ENCODE data around the gene COX7A1.
A peak's percentile ranks its signal among the peaks of the same experiment; 100 is the strongest.

Gene COX7A1

GRCh38 chr19:36110487-36111199 is 41.6 kb downstream of the COX7A1 start, which contains the start of gene OVOL3:
OVOL3 (plus strand) TSS chr19:36111143; CDS start chr19:36111203, 60 bp downstream.
- no peak for DNase-seq
- no peak for TF ChIP-seq POLR2A (IDR thresholded peaks at IDR 0.05; ENCODE audit: low read length)
- TF ChIP-seq GATA1 (IDR thresholded peaks at IDR 0.05; ENCODE audit: low read depth, low read length) = no peak

DNA sequence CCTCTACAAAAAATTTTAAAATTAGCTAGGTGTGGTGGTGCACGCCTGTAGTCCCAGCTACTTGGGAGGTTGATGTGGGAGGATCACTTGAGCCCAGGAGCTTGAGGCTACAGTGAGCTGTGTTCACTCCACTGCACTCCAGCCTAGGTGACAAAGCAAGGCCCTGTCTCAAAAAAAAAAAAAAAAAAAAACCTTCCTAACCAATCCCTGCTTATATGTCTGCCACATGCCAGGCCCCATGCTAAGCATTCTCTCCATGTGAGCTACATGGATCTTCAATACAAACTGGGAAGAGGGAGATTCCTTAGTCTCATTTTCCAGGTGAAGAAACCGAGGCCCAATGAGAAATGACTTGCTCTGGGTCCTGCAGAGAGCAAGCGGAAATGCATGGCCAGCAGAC is 43.6 kb downstream of the COX7A1 start:
- TF ChIP-seq GATA1 (IDR thresholded peaks at IDR 0.05; ENCODE audit: low read depth, low read length) (no peak), POLR2A (IDR thresholded peaks at IDR 0.05; ENCODE audit: low read length) (no peak)
- DNase-seq = no peak

DNA sequence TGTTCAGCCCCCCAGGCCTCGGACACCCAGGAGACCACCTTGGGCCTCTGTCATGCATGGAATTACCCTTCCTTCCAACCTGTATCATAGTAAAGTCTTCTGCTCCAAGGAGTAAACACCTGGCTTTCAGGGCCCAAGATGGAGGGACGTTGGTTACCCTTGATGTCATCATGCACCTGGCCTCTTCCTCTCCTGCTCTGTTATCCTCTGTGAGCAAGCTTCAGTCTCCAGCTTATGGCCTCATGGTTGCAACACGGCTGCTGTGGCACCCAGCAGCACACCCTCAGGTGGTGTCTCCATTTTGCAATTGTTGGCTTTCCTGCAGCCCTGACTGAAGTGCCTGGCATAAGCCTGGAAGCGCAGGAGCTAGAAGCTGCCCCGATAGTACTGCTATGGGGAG is 45.3 kb downstream of the COX7A1 start:
- no peak for TF ChIP-seq POLR2A (IDR thresholded peaks at IDR 0.05; ENCODE audit: low read length)
- TF ChIP-seq GATA1 (IDR thresholded peaks at IDR 0.05; ENCODE audit: low read depth, low read length) = no peak
- DNase-seq = no peak

GRCh38 chr19:36106441-36106840 is 45.8 kb downstream of the COX7A1 start:
- DNase-seq = no peak

DNA sequence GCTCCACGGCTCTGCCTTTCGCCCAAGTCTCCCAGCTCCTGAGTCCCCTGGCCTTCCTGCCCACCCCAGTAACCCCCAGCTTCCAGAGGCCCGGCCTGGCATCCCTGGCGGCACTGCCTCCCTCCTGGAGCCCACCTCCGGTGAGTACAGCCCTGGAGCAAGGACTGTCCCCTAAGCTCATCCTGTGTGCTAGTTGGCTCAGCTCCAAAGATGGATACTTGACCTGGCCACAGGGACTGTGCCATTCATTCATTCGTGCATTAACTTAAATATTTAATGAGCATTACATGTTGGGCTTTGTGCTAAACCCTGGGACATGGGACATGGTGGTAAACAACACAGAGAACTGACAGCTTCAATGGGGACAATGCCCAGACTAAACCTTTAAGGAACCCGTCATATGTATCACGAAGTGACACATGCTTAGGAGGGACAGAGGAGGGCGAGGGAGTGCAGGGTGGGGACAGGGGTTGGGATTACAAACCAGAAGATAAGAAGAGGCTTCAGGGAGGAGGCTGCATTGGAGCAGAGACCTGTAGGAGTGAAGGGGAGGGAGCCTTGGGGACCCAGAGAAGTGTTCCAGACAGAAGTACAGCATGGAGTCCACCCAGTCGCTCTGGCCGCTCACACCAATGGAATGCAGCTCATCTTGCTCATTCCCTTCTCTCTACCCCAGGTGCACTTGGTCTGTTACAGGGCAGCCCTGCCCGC is 48.2 kb downstream of the COX7A1 start:
- TF ChIP-seq POLR2A (IDR thresholded peaks at IDR 0.05; ENCODE audit: low read length) (peak; percentile 47), GATA1 (IDR thresholded peaks at IDR 0.05; ENCODE audit: low read depth, low read length) (no peak)
- peak; percentile 83 to 91 for DNase-seq

More at GRCh38 chr19:36106441-36106840, 45.8 kb downstream of the COX7A1 start:
- TF ChIP-seq POLR2A (IDR thresholded peaks at IDR 0.05; ENCODE audit: low read length) (no peak), GATA1 (IDR thresholded peaks at IDR 0.05; ENCODE audit: low read depth, low read length) (no peak)

- TF ChIP-seq GATA1 (IDR thresholded peaks at IDR 0.05; ENCODE audit: low read depth, low read length) (no peak), POLR2A (IDR thresholded peaks at IDR 0.05; ENCODE audit: low read length) (no peak)
- DNase-seq = no peak
Observed at GRCh38 chr19:36103040-36103626, 49.1 kb downstream of the COX7A1 start.

DNA sequence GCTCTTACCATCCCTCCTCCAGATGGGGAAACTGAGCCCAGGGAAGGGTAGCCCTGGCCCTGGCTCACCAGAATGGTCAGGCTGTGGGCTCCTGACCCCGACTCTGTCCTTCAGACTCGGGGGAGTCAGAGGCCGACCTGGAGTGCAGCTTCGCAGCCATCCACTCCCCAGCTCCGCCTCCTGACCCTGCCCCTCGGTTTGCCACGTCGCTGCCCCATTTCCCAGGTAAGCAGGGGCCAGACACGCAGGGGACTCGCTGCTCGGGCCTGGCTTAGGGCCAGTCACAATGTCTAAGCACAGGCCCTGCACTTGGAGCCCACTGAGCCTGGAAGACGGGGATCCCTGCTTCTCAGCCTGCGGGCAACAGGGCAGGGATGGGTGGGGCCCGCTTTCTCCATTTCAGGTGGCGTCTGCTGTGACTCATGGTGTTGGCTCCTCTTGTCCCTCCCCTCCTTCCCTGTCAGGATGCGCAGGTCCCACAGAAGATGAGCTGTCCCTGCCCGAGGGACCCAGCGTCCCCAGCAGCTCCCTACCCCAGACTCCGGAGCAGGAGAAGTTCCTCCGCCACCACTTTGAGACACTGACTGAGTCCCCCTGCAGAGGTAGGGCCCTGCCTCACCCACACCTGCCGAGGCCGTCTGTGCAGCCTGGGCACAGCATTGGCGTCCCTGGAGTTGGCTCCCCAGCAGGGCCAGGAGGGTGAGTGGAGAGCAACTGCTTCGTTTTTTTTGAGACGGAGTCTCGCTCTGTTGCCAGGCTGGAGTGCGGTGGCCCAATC is 50.5 kb downstream of the COX7A1 start:
- TF ChIP-seq POLR2A (IDR thresholded peaks at IDR 0.05; ENCODE audit: low read length) (no peak), GATA1 (IDR thresholded peaks at IDR 0.05; ENCODE audit: low read depth, low read length) (no peak)
- DNase-seq = no peak
